Activated CD8-positive, alpha-beta T cell treated with anti-CD3 and anti-CD28 coated beads for 36 hours (primary cell): Measurements from ENCODE around the gene LTBP3. TPM values are rescaled to one million over a fixed set of nuclear protein-coding genes. Genes with fewer than 3 reads are reported as not detected.

ENCODE experiments used
- ATAC-seq: fragments of 200-7000 bp; cut with Tn5 transposase; one replicate; pipeline ENCODE4 v1.10.0; 2021; ENCODE audit warnings: mild to moderate bottlenecking, moderate library complexity
- CTCF ChIA-PET: fragments of 350-600 bp; sonication (Branson Sonifier 250); formaldehyde crosslinking; loops from one replicate; lab custom pipeline; 2021; ENCODE audit warnings: antibody characterized with exemption; lab: Charles Lee
- POLR2A ChIA-PET: fragments of 350-600 bp; sonication (Branson Sonifier 250); formaldehyde crosslinking; loops from one replicate; lab custom pipeline; 2021; ENCODE audit warnings: antibody characterized with exemption; lab: Charles Lee
- DNase-seq: peaks from one replicate; pipeline ENCODE4 v3.0.0-alpha.2; 2020
- H3K27ac Mint-ChIP-seq: one replicate; pipeline ENCODE4 v1.8.0; 2021; ENCODE audit warnings: mild to moderate bottlenecking, mixed read lengths
- H3K27me3 Mint-ChIP-seq: one replicate; pipeline ENCODE4 v1.8.0; 2021; ENCODE audit warnings: mixed read lengths
- H3K36me3 Mint-ChIP-seq: one replicate; pipeline ENCODE4 v1.8.0; 2021; ENCODE audit warnings: low read depth, mixed read lengths
- H3K4me1 Mint-ChIP-seq: one replicate; pipeline ENCODE4 v1.8.0; 2021; ENCODE audit warnings: low read depth, mixed read lengths
- H3K4me3 Mint-ChIP-seq: one replicate; pipeline ENCODE4 v1.8.0; 2021; ENCODE audit warnings: mild to moderate bottlenecking, moderate library complexity, mixed read lengths
- H3K9me3 Mint-ChIP-seq: one replicate; pipeline ENCODE4 v1.8.0; 2021; ENCODE audit warnings: mixed read lengths
- CTCF ChIP-seq: fragments of 200-600 bp; IDR thresholded peaks from one replicate; pipeline ENCODE4 v1.8.0; 2022; ENCODE audit warnings: antibody characterized with exemption, mild to moderate bottlenecking
- intact Hi-C: fragments of 100-400 bp; cut with micrococcal nuclease; formaldehyde crosslinking; loops from one replicate; pipeline ENCODE4 v1.10.0; 2022
- total RNA-seq, 2 experiments: library from RNA; stranded (reverse); gene quantifications; one replicate each; pipeline ENCODE4 v1.2.3, GENCODE V29; 2021

Gene LTBP3
- total RNA-seq, 2 experiments from 2014 or later, result 55.4 to 56.0 TPM

GRCh38 chr11:65559951-65560537, 1.9 kb upstream of the LTBP3 start:
- intact Hi-C loops, result no loop called here
- H3K9me3 Mint-ChIP-seq, result no peaks in the 10 kb centered on the region
- ATAC-seq (no peak), DNase-seq (no peak)
- no peak for TF ChIP-seq CTCF
- H3K27ac Mint-ChIP-seq, result peak overlapping the region; percentile 48
- CTCF ChIA-PET, result interaction anchor here (2.6 to 6.0 kb wide), 2 partner anchors 12 to 19 kb away, joined by 13 to 34 read pairs; partner anchors contain the start of genes FAM89B and ZNRD2
- no peak overlapping the region for H3K4me3 Mint-ChIP-seq
- peaks cover 54% of the 10 kb centered on the region for H3K4me1 Mint-ChIP-seq
- H3K36me3 Mint-ChIP-seq, result no peaks in the 10 kb centered on the region
- H3K27me3 Mint-ChIP-seq, result no peaks in the 10 kb centered on the region
- POLR2A ChIA-PET, result interaction anchor here (0.9 to 4.1 kb wide), 13 partner anchors 9 to 141 kb away, joined by 3 to 19 read pairs (median 3); partner anchors contain the start of genes MALAT1, SCYL1 and ZNRD2

- Mint-ChIP-seq H3K4me1 (peaks cover 56% of the 10 kb centered on the region), H3K27ac (peak overlapping the region; percentile 3), H3K9me3 (no peaks in the 10 kb centered on the region), H3K4me3 (peak overlapping the region; percentile 87), H3K36me3 (no peaks in the 10 kb centered on the region), H3K27me3 (no peaks in the 10 kb centered on the region)
- intact Hi-C loops, result no loop called here
- ChIA-PET POLR2A (interaction anchor here (0.7 to 4.1 kb wide), 13 partner anchors 9 to 181 kb away, joined by 3 to 19 read pairs (median 3); partner anchors contain the start of genes MALAT1, NEAT1, SCYL1 and ZNRD2), CTCF (interaction anchor here (6.0 kb wide), 1 partner anchor 12 kb away, joined by 34 read pairs; the partner anchor contains the start of genes FAM89B and ZNRD2)
- DNase-seq, result peak; percentile 45
- ATAC-seq, result peak; percentile 41
- TF ChIP-seq CTCF, result no peak
Observed at GRCh38 chr11:65559535-65559934, 1.4 kb upstream of the LTBP3 start.

GRCh38 chr11:65558930-65559509, 861 bp upstream of the LTBP3 start:
- ChIA-PET POLR2A (interaction anchor here (0.7 to 4.1 kb wide), 15 partner anchors 10 to 180 kb away, joined by 3 to 19 read pairs (median 3); partner anchors contain the start of genes MALAT1, NEAT1, SCYL1 and ZNRD2), CTCF (interaction anchor here (0.9 to 6.0 kb wide), 4 partner anchors 11 to 19 kb away, joined by 3 to 34 read pairs (median 4); partner anchors contain the start of genes FAM89B and ZNRD2)
- Mint-ChIP-seq H3K4me1 (peaks cover 60% of the 10 kb centered on the region), H3K36me3 (no peaks in the 10 kb centered on the region), H3K27me3 (no peaks in the 10 kb centered on the region), H3K9me3 (no peaks in the 10 kb centered on the region), H3K4me3 (peak overlapping the region; percentile 87), H3K27ac (peak overlapping the region; percentile 59)
- no peak for TF ChIP-seq CTCF
- ATAC-seq, result no peak
- no peak for DNase-seq
- intact Hi-C loops, result no loop called here

- POLR2A ChIA-PET, result interaction anchor here (0.8 to 3.3 kb wide), 12 partner anchors 8 to 134 kb away, joined by 3 to 20 read pairs (median 6); partner anchors contain the start of genes EHBP1L1, FAM89B, MALAT1 and ZNRD2
Observed at GRCh38 chr11:65557280-65558001, 718 bp downstream of the LTBP3 start.

More at GRCh38 chr11:65557280-65558001, 718 bp downstream of the LTBP3 start:
- ATAC-seq, result no peak
- peak; percentile 42 for DNase-seq
- intact Hi-C loops, result no loop called here
- CTCF ChIA-PET, result interaction anchor here (1.4 to 2.1 kb wide), 5 partner anchors 8 to 36 kb away, joined by 5 to 15 read pairs (median 5); partner anchors contain the start of gene FAM89B
- H3K4me3 Mint-ChIP-seq, result peak overlapping the region; percentile 87
- peak overlapping the region; percentile 90 for H3K27ac Mint-ChIP-seq
- peaks cover 63% of the 10 kb centered on the region for H3K4me1 Mint-ChIP-seq
- H3K9me3 Mint-ChIP-seq, result no peaks in the 10 kb centered on the region
- peaks cover 2% of the 10 kb centered on the region for H3K36me3 Mint-ChIP-seq
- no peaks in the 10 kb centered on the region for H3K27me3 Mint-ChIP-seq
- TF ChIP-seq CTCF, result no peak
